Activated T-cell treated with anti-CD3 and anti-CD28 coated beads, Interleukin-2, amount 50 U/mL, for 48 hours (primary cell): ENCODE results near the gene TRIM44.
A peak's percentile ranks its signal among the peaks of the same experiment; 100 is the strongest.
"Not testable (repeated sequence)": the region's sequence is repeated elsewhere in the genome, so short reads cannot be mapped to it uniquely, and the experiment has no call there.

Experiments
- DNase-seq, 2 experiments: peaks; one replicate each; pipeline ENCODE4 v3.0.0-alpha.2; 2020

The TRIM44 gene

GRCh38 chr11:35825386-35825785, 162.8 kb downstream of the TRIM44 start:
- DNase-seq = no peak

- DNase-seq = no peak
These were observed 163.4 kb downstream of the TRIM44 start for GRCh38 chr11:35826006-35826405.

- no peak for DNase-seq
These were observed 164.4 kb downstream of the TRIM44 start for GRCh38 chr11:35826949-35827348.

GRCh38 chr11:35836205-35836604, 173.6 kb downstream of the TRIM44 start:
- DNase-seq = no peak

- no peak for DNase-seq
These were observed 175.5 kb downstream of the TRIM44 start for GRCh38 chr11:35838071-35838470.

- DNase-seq = not testable (repeated sequence)
These were observed 176.3 kb downstream of the TRIM44 start for GRCh38 chr11:35838697-35839367.

- DNase-seq = no peak
These were observed 177.0 kb downstream of the TRIM44 start for GRCh38 chr11:35839368-35840161.

GRCh38 chr11:35841733-35842132, 179.2 kb downstream of the TRIM44 start:
- no peak for DNase-seq

- no peak for DNase-seq
These were observed 180.4 kb downstream of the TRIM44 start for GRCh38 chr11:35842958-35843357.

GRCh38 chr11:35844579-35844978, 182.0 kb downstream of the TRIM44 start:
- DNase-seq = no peak

- DNase-seq = peak in 1 of 2 experiments; percentile 20
These were observed 183.3 kb downstream of the TRIM44 start for GRCh38 chr11:35845860-35846259.

- DNase-seq = no peak
These were observed 184.3 kb downstream of the TRIM44 start for GRCh38 chr11:35846874-35847273.

GRCh38 chr11:35847473-35847872, 184.9 kb downstream of the TRIM44 start:
- DNase-seq = no peak

- no peak for DNase-seq
These were observed 186.0 kb downstream of the TRIM44 start for GRCh38 chr11:35848616-35849015.

GRCh38 chr11:35850191-35850590, 187.6 kb downstream of the TRIM44 start:
- no peak for DNase-seq

- no peak for DNase-seq
These were observed 188.8 kb downstream of the TRIM44 start for GRCh38 chr11:35851342-35851741.

- DNase-seq = no peak
These were observed 189.5 kb downstream of the TRIM44 start for GRCh38 chr11:35852056-35852455.

- no peak for DNase-seq
These were observed 191.4 kb downstream of the TRIM44 start for GRCh38 chr11:35853971-35854370.

GRCh38 chr11:35855671-35856070, 193.1 kb downstream of the TRIM44 start:
- no peak for DNase-seq

- no peak for DNase-seq
These were observed 193.7 kb downstream of the TRIM44 start for GRCh38 chr11:35856259-35856658.

GRCh38 chr11:35856756-35857155, 194.2 kb downstream of the TRIM44 start:
- no peak for DNase-seq

GRCh38 chr11:35857922-35858321, 195.3 kb downstream of the TRIM44 start:
- no peak for DNase-seq

- DNase-seq = no peak
These were observed 196.7 kb downstream of the TRIM44 start for GRCh38 chr11:35859301-35859700.

GRCh38 chr11:35860194-35860593, 197.6 kb downstream of the TRIM44 start:
- DNase-seq = not testable (repeated sequence)
